HG03460 (cell line): Measurements from ENCODE around the gene ANKRD61.
A peak's percentile ranks its signal among the peaks of the same experiment; 100 is the strongest.
"Not testable (repeated sequence)": the region's sequence is repeated elsewhere in the genome, so short reads cannot be mapped to it uniquely, and the experiment has no call there.

Experiments used
- ATAC-seq: cut with Tn5 transposase; IDR thresholded peaks from one replicate; pipeline ENCODE4 v1.9.1; 2021; ENCODE audit not compliant: unreplicated experiment

Gene ANKRD61

DNA sequence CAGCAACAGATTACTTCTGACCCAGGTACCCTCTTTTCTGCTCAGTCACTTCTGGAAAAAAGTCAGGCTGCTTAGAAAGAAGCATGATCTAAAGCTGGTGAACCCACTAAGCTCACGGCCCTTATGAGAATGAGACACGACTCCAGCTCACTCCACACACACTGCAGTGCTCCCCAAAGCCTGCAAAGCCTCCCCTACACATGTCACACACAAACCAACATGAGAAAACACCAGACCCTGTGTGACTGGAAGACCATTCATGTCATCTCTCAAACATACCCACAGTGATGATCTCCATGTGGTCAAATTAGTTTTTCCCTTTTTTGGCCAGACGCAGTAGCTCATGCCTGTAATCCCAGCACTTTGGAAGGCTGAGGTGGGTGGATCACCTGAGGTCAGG lies 391 bp downstream of the ANKRD61 start:
- no peak for ATAC-seq

DNA sequence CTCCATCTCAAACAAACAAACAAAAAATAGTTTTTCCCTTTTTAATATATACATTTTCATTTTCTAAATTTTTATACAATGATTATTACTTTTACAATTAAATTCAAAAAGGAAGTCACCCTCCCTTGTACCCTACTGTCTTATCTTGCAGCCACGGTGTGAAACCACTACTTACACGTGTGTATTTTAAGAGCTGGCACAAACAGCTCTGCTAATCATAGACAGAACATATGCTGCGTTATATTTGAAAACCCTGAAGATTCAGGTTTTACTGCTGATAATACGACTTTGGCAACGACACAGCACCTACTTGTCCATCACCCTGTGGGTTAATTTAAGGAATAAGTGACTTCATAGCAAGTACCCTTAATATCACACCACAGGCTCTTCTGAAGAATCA lies 991 bp downstream of the ANKRD61 start:
- no peak for ATAC-seq

DNA sequence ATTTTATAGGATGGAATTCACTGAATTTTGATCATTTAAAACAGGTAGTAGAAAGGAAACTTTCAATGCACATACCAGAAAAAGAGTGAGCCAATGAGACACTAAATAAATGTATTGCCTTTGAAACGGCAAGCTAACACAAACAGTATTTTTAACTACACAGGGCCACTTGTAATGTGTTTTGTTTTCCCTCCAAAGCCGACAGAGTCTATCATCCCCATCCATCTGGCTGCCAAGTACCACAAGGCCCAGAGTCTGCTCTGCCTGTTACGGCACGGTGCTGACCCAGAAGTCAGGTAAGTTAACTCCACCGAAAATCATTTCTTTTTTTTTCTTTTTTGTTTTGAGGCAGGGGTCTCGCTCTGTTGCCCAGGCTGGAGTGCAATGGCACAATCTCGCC lies 1.5 kb downstream of the ANKRD61 start:
- ATAC-seq, result no peak

DNA sequence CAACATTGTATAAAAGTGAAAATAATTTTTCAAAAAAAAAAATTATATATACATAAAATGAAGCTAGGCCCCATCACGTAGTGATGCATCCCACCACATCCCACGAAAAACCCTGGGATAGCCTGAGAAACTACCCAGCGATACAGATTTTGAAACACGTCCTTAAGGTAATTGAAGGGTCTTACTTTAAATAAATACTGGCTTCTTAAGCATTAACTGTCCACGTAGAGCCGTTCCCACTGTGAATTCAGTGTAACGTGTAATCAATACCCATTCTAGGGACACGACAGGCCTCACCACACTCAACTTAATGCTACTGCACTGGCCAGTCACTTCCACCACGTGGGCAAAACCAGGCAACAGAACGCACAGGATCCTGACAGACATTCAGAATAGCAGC lies 4.0 kb downstream of the ANKRD61 start:
- ATAC-seq, result no peak

DNA sequence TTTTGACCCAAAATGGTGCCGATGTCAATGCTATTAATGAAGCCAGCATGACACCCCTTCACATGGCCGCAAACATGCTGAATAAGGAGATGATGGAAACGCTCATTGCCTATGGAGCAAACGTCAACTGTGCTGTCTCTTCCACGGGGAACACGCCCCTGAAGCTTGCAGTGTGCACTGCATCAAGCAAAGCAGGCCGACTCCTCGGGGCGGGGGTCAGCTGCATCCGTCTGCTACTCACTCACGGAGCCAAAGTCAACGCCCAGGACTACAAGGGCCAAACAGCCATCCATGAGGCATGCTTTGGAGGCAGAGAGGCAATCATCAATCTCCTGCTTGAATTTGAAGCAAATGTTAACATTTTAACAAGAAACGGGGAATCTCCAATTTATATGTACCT lies 4.5 kb downstream of the ANKRD61 start:
- ATAC-seq, result no peak

DNA sequence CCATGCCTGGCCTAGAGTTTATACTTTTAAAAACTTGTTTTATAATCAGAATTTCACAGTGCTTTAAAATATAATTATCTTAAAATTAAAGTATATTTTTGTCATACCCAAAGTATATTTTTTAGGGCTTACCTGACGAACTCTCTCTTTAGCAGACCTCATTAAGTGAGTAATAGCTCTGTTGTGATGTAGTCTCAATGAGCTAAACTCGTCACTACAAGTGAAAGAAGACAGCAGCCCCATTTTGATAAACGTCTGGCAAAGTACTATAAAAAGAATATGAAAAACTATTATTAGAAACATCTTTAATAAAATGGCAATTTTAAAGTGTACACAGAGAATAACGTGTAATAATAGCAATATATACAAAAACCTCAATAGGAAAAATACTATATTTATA lies 18.6 kb downstream of the ANKRD61 start:
- ATAC-seq, result no peak

DNA sequence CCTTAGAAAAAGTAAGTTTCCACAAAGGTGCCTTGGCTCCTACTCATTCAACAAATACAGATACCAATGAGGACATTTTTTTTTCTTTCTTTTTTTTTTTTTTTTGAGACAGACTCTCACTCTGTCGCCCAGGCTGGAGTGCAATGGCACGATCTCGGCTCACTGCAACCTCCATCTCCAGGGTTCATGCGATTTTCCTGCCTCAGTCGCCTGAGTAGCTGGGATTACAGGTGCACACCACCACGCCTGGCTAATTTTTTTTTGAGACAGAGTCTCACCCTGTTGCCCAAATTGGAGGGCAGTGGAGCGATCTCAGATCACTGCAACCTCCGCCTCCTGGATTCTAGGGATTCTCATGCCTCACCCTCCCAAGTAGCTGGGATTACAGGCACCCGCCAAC lies 20.0 kb downstream of the ANKRD61 start:
- ATAC-seq, result not testable (repeated sequence)

DNA sequence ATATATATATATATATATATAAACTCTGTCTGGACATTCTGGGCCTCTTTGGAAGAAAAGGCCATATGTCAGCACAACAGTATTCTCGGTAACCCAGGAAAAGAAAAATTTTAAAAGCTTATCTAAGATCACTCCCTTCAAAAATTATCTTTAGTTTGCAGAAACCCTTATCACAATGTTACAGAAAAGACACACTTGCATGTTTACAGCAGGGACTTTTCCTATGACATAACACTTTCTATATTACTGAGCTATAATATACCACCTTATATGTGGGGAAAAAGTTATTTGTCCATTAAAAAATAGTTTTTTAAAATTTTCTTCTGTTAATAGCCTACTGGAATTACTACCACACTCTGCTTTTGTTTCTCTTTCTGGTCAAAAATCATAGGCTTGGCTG lies 25.4 kb downstream of the ANKRD61 start:
- no peak for ATAC-seq

DNA sequence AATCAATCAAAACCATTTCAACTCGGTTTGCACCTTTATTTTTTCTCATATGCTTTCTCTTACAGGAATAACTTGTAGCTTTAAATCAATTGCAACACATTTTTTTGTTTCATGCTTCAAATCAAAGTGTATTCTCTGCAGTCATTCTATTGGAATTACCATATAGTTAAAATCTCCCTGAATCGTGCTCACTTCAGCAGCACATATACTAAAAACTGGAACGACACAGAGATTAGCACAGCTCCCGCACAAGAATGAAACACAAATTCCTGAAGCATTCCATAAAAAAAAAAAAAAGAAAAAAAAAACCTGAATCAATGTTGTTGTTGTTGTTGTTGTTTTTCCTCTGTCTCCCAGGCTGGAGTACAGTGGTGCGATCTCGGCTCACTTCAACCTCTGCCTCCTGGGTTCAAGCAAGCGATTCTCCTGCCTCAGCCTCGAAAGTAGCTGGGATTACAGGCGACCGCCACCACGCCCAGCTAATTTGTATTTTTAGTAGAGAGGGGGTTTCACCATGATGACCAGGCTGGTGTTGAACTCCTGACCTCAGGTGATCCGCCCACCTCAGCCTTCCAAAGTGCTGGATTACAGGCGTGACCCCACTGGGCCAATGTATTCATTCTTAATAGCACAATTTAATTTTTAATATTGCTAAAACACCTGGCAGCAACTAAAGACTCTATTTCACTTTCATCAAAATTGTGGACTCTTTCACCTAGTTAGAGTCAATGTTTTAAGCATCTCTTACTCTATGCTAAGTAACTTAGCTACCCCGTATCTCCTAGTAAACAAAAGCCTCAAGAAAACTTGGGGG lies 26.3 kb downstream of the ANKRD61 start:
- ATAC-seq, result no peak

DNA sequence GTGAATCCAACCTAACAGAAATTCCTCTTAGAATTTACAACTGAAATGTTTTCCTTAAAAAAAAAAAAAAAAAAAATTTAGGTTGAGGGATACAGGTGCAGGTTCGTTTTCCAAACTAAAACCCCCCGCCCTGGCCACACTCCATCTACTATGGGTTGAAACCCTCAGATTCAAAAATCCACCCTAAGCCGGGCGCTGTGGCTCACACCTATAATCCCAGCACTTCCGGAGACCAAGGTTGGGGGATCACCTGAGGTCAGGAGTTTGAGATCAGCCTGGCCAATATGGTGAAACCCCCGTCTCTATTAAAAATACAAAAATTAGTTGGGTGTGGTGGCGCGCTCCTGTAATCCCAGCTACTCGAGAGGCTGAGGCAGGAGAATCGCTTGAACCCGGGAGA lies 28.8 kb downstream of the ANKRD61 start:
- not testable (repeated sequence) for ATAC-seq

DNA sequence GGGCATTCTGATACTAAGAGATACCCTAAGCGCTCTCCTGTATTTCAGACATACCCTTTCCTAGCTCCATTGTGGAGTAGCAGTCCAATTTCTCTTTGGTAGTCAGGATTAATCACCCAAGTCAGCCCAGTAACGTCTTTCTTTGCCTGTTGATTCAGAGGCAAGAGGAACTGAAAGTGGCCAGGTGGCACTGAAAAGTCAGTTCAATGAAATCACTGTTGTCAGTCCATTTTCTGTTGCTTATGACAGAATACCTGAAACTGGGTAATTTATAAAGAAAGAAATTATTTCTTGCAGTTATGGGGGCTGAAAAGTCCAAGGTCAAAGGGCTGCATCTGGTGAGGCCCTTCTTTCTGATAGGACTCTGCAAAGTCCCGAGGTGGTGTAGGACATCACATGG lies 40.2 kb downstream of the ANKRD61 start:
- peak; percentile 57 for ATAC-seq

DNA sequence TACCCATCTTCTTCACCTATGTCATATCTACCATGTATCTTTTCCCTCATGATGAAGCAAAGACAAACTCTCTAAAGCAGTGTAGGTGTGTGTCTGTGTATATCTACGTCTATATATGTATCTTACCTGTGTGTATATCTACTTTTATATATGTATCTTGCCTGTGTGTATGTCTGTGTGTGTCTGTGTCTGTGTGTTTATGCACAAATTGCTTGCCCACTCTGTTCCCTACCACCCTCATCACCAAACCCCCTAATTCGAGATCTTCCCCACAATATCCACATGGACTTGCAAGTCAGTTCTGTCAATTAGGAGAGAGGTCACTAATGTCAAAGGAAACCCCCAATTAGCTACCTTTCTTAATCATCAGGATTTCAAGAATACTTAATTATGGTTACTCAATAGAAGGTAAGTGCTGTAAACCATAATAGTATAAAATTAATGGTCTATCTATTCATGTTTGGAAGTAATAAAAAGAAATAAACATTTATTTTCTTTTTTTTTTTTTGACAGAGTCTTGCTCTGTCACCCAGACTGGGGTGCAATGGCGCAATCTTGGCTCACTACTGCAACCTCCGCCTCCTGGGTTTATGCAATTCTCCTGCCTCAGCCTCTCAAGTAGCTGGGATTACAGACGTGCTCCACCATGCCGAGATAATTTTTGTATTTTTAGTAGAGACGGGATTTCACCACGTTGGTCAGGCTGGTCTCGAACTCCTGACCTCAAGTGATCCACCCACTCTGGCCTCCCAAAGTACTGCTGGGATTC lies 43.6 kb downstream of the ANKRD61 start:
- no peak for ATAC-seq

DNA sequence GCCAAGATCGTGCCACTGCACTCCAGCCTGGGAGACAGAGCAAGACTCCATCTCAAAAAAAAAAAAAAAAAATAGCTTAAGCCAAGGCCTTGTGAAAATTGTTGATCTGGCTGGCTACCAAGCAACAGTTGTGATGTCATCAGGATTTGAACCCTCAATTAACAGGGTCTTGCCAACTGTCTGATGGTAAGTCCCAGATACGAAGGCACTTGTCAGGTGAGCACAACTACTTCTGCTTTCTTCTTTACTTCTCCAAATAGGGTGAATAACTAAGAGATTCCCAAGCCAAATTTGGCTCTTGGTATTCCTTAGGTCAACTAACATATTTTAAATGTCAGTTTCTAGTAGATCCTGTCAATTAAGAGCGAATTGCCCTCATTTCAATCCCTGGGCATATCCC lies 47.4 kb downstream of the ANKRD61 start:
- no peak for ATAC-seq

DNA sequence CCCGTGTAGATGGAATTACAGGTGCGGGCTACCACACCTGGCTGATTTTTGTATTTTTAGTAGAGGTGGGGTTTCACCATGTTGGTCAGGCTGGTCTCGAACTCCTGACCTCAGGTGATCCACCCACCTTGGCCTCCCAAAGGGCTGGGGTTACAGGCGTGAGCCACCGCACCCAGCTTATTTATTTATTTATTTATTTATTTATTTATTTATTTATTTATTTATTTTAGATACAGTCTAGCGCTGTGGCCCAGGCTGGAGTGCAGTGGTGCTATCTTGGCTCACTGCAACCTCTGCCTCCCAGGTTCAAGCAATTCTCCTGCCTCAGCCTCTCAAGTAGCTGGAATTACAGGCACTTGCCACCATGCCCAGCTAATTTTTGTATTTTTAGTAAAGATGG lies 51.9 kb downstream of the ANKRD61 start:
- not testable (repeated sequence) for ATAC-seq
